OCI-LY7 (cell line): ENCODE results near the gene ZDHHC14. TPM values are rescaled to one million over a fixed set of nuclear protein-coding genes. Genes with fewer than 3 reads are reported as not detected.

Source experiments
- BruUV-seq: library from RNA; stranded (reverse); fragments of 400-500 nt; replicated peaks from 2 replicates; lab custom pipeline; 2021; lab: Mats Ljungman, UMichigan
- CTCF ChIA-PET: fragments of 300-600 bp; sonication (Branson Sonifier 250); formaldehyde crosslinking; loops from one replicate; lab custom pipeline; 2022; ENCODE audit warnings: antibody characterized with exemption; ENCODE audit not compliant: unreplicated experiment; lab: Charles Lee
- POLR2A ChIA-PET: fragments of 300-600 bp; sonication (Branson Sonifier 250); formaldehyde crosslinking; loops from one replicate; lab custom pipeline; 2022; ENCODE audit warnings: antibody characterized with exemption; lab: Charles Lee
- DNase-seq: peaks from one replicate; pipeline ENCODE4 v3.0.0-alpha.2; 2015; ENCODE audit warnings: low spot score
- H2AFZ ChIP-seq: fragments of 200-600 bp; sonication (generic), shearing (Covaris generic); 2 replicates; pipeline ENCODE4 v1.6.1; 2014; ENCODE audit warnings: mild to moderate bottlenecking, antibody characterized with exemption, low read length, moderate library complexity
- H3K27ac ChIP-seq: fragments of 200-600 bp; sonication (generic); 2 replicates; pipeline ENCODE4 v1.5.1; 2014; ENCODE audit warnings: mixed run types, low read depth, mild to moderate bottlenecking, moderate library complexity, low read length, inconsistent platforms; ENCODE audit not compliant: poor library complexity, severe bottlenecking
- H3K36me3 ChIP-seq: fragments of 200-600 bp; sonication (generic); 2 replicates; pipeline ENCODE4 v1.6.1; 2014; ENCODE audit warnings: mild to moderate bottlenecking, antibody characterized with exemption, low read length, moderate library complexity, mixed read lengths; ENCODE audit not compliant: insufficient read depth
- H3K4me1 ChIP-seq: fragments of 200-600 bp; sonication (generic); 2 replicates; pipeline ENCODE4 v1.5.1; 2014; ENCODE audit warnings: mild to moderate bottlenecking, low read length; ENCODE audit not compliant: insufficient read depth, poor library complexity, severe bottlenecking
- H3K4me2 ChIP-seq: fragments of 200-600 bp; sonication (generic); 2 replicates; pipeline ENCODE4 v1.6.1; 2014; ENCODE audit warnings: mild to moderate bottlenecking, low read length
- H3K4me3 ChIP-seq: fragments of 200-600 bp; sonication (generic); 2 replicates; pipeline ENCODE4 v1.5.1; 2014; ENCODE audit warnings: mild to moderate bottlenecking, low read depth, low read length; ENCODE audit not compliant: poor library complexity, severe bottlenecking
- H3K79me2 ChIP-seq: fragments of 200-600 bp; sonication (generic); 2 replicates; pipeline ENCODE4 v1.6.1; 2016; ENCODE audit warnings: low read depth, mild to moderate bottlenecking, low read length, moderate library complexity, mixed read lengths; ENCODE audit not compliant: insufficient read depth
- H3K9me2 ChIP-seq: fragments of 200-600 bp; sonication (generic); 2 replicates; pipeline ENCODE4 v1.6.1; 2016; ENCODE audit warnings: mild to moderate bottlenecking, low read length, mixed read lengths; ENCODE audit not compliant: insufficient read depth
- H3K9me3 ChIP-seq: fragments of 200-600 bp; sonication (generic); 2 replicates; pipeline ENCODE4 v1.6.1; 2014; ENCODE audit warnings: mild to moderate bottlenecking, mixed run types, low read length, mixed read lengths
- H4K20me1 ChIP-seq: fragments of 200-600 bp; sonication (generic); 2 replicates; pipeline ENCODE4 v1.6.1; 2014; ENCODE audit warnings: mild to moderate bottlenecking, antibody characterized with exemption, low read length, moderate library complexity, mixed read lengths; ENCODE audit not compliant: insufficient read depth
- EZH2phosphoT487 ChIP-seq: fragments of 200-600 bp; sonication (generic); IDR thresholded peaks from 2 replicates; pipeline ENCODE4 v1.6.1; 2018; ENCODE audit warnings: low read depth, borderline replicate concordance, mild to moderate bottlenecking, mixed run types, antibody characterized with exemption, low read length, moderate library complexity, mixed read lengths
- intact Hi-C: fragments of 100-400 bp; cut with micrococcal nuclease; formaldehyde crosslinking; loops from one replicate; pipeline ENCODE4 v1.10.0; 2022; ENCODE audit not compliant: unreplicated experiment
- total RNA-seq, 2 experiments: library from RNA; depleted of rRNA in 1 of 2; stranded (reverse); fragments of >200 nt in 1 of 2; shearing (Covaris generic) in 1 of 2; gene quantifications; 2 replicates each; pipeline ENCODE4 v1.2.3, GENCODE V29; 2014 to 2022
- TF ChIP-seq, protein P1 (sequence below): fragments of 200-600 bp; sonication (generic); conservative IDR thresholded peaks from 2 replicates; pipeline ENCODE4 v1.5.1; 2014; ENCODE audit warnings: mild to moderate bottlenecking, antibody characterized with exemption, low read length, moderate library complexity, mixed read lengths

The ZDHHC14 gene
- total RNA-seq, 2 experiments from 2014 or later: 0.69 to 3.0 TPM

DNA sequence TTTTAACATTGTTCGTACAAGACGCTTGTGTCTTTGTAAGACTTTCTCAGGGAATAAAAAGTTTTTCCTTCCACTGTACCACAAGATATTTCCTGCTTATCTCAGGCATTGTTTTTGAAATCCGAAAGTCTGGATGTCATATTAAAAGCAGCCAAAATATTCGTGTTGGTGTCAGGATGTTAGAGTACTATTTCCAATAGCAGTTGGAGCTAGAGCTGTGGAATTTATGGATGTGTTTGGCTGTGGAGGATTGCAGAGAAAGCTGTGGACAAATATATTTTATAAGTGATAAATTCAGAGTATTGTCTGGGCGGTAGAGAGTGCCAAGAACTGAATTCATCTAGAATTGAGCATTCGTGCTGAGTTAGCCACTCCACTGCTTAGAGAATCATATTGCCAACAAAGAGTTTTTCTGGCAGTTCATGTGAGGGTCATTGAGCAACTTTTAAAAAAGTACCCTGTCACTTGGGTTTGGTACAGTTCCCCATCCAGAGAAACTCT is 57.7 kb downstream of the ZDHHC14 start:
- Histone ChIP-seq H3K79me2 (no peaks in the 10 kb centered on the region), H3K4me1 (no peaks in the 10 kb centered on the region), H4K20me1 (no peaks in the 10 kb centered on the region), H3K36me3 (no peaks in the 10 kb centered on the region), H3K4me3 (no peak overlapping the region), H3K9me3 (no peaks in the 10 kb centered on the region), H3K9me2 (no peaks in the 10 kb centered on the region), H3K4me2 (no peak overlapping the region), H3K27ac (no peak overlapping the region), H2AFZ (no peak overlapping the region)
- TF ChIP-seq, protein P1, sequence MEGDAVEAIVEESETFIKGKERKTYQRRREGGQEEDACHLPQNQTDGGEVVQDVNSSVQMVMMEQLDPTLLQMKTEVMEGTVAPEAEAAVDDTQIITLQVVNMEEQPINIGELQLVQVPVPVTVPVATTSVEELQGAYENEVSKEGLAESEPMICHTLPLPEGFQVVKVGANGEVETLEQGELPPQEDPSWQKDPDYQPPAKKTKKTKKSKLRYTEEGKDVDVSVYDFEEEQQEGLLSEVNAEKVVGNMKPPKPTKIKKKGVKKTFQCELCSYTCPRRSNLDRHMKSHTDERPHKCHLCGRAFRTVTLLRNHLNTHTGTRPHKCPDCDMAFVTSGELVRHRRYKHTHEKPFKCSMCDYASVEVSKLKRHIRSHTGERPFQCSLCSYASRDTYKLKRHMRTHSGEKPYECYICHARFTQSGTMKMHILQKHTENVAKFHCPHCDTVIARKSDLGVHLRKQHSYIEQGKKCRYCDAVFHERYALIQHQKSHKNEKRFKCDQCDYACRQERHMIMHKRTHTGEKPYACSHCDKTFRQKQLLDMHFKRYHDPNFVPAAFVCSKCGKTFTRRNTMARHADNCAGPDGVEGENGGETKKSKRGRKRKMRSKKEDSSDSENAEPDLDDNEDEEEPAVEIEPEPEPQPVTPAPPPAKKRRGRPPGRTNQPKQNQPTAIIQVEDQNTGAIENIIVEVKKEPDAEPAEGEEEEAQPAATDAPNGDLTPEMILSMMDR: no peak
- TF ChIP-seq EZH2phosphoT487: no peak
- ChIA-PET CTCF (no interaction called here), POLR2A (no interaction called here)
- no TSS peak for BruUV-seq
- DNase-seq: no peak
- intact Hi-C loops: no loop called here

GRCh38 chr6:157440171-157440570 is 59.2 kb downstream of the ZDHHC14 start:
- Histone ChIP-seq H4K20me1 (no peaks in the 10 kb centered on the region), H3K9me2 (no peaks in the 10 kb centered on the region), H3K79me2 (no peaks in the 10 kb centered on the region), H2AFZ (no peak overlapping the region), H3K4me2 (no peak overlapping the region), H3K4me3 (no peak overlapping the region), H3K27ac (no peak overlapping the region), H3K9me3 (no peaks in the 10 kb centered on the region), H3K4me1 (no peaks in the 10 kb centered on the region), H3K36me3 (no peaks in the 10 kb centered on the region)
- ChIA-PET CTCF (no interaction called here), POLR2A (interaction anchor here (1.4 kb wide), 1 partner anchor 23 kb away, joined by 3 read pairs; no protein-coding TSS in a partner anchor)
- BruUV-seq: no TSS peak
- intact Hi-C loops: no loop called here
- TF ChIP-seq EZH2phosphoT487: no peak
- TF ChIP-seq, protein P1: no peak
- no peak for DNase-seq

- Histone ChIP-seq H3K9me3 (no peaks in the 10 kb centered on the region), H3K27ac (no peak overlapping the region), H3K9me2 (no peaks in the 10 kb centered on the region), H4K20me1 (no peaks in the 10 kb centered on the region), H3K4me1 (no peaks in the 10 kb centered on the region), H3K79me2 (no peaks in the 10 kb centered on the region), H2AFZ (no peak overlapping the region), H3K4me3 (no peak overlapping the region), H3K4me2 (no peak overlapping the region), H3K36me3 (no peaks in the 10 kb centered on the region)
- no TSS peak for BruUV-seq
- TF ChIP-seq EZH2phosphoT487: no peak
- TF ChIP-seq, protein P1: no peak
- ChIA-PET CTCF (no interaction called here), POLR2A (interaction anchor here (0.6 kb wide), 1 partner anchor 29 kb away, joined by 4 read pairs; no protein-coding TSS in a partner anchor)
- no peak for DNase-seq
- intact Hi-C loops: no loop called here
These were observed 61.3 kb downstream of the ZDHHC14 start for GRCh38 chr6:157442291-157442690.
